CD14-positive monocyte (primary cell): ENCODE results near the gene NSFL1C. TPM values are rescaled to one million over a fixed set of nuclear protein-coding genes. Genes with fewer than 3 reads are reported as not detected.

Experiments used
- DNase-seq, 3 donors: peaks; one replicate each; pipeline ENCODE4 v3.0.0-alpha.2; 2011 to 2022
- H2AFZ ChIP-seq: 2 replicates; pipeline ENCODE4 v1.6.0; 2012; ENCODE audit warnings: mild to moderate bottlenecking, low read depth, low read length, inconsistent platforms; ENCODE audit not compliant: insufficient read depth, poor library complexity, severe bottlenecking
- H3K27ac ChIP-seq, 2 donors: 1 replicate in 1 of 2; 2 replicates in 1 of 2; pipeline ENCODE4 v1.5.1; 2012 to 2013; ENCODE audit warnings: low read length in 2 of 2, control low read depth in 1 of 2, inconsistent platforms in 1 of 2, low read depth in 1 of 2, mild to moderate bottlenecking in 1 of 2
- H3K27me3 ChIP-seq, 2 donors: one replicate each; pipeline versions ENCODE4 v1.6.0 to v1.6.1; 2011 to 2013; ENCODE audit warnings: low read length in 2 of 2; ENCODE audit not compliant: control insufficient read depth in 2 of 2, insufficient read depth in 2 of 2
- H3K36me3 ChIP-seq, 2 donors: replicated peaks in 1 of 2; 1 replicate in 1 of 2; 2 replicates in 1 of 2; pipeline versions ENCODE4 v1.5.1 to v1.6.1; 2012 to 2013; ENCODE audit warnings: low read length in 2 of 2, control low read depth in 1 of 2, inconsistent platforms in 1 of 2, mild to moderate bottlenecking in 1 of 2; ENCODE audit not compliant: insufficient read depth in 2 of 2, control insufficient read depth in 1 of 2
- H3K4me1 ChIP-seq, 2 donors: 1 replicate in 1 of 2; 2 replicates in 1 of 2; pipeline versions ENCODE4 v1.5.1 to v1.6.1; 2012 to 2013; ENCODE audit warnings: low read length in 2 of 2, control low read depth in 1 of 2, inconsistent platforms in 1 of 2, mild to moderate bottlenecking in 1 of 2, moderate library complexity in 1 of 2; ENCODE audit not compliant: insufficient read depth in 2 of 2, control insufficient read depth in 1 of 2
- H3K4me2 ChIP-seq: replicated peaks from 2 replicates; pipeline ENCODE3; 2012; ENCODE audit warnings: low read length, moderate library complexity, mild to moderate bottlenecking; ENCODE audit not compliant: poor library complexity, severe bottlenecking; ENCODE audit errors: extremely low read depth
- H3K4me3 ChIP-seq, 3 experiments: fragments of 200-600 bp in 1 of 3; sonication (generic) in 1 of 3; replicated peaks in 1 of 3; 1 replicate in 2 of 3; 2 replicates in 1 of 3; pipeline ENCODE4 v1.5.1; 2011 to 2013; ENCODE audit warnings: low read length in 3 of 3, mild to moderate bottlenecking in 3 of 3, control low read depth in 2 of 3, low read depth in 2 of 3, inconsistent platforms in 1 of 3, moderate library complexity in 1 of 3
- H3K79me2 ChIP-seq: 2 replicates; pipeline ENCODE4 v1.6.0; 2012; ENCODE audit warnings: mild to moderate bottlenecking, control low read depth, inconsistent platforms, low read length, moderate library complexity; ENCODE audit not compliant: insufficient read depth
- H3K9ac ChIP-seq: 2 replicates; pipeline ENCODE4 v1.6.0; 2017; ENCODE audit warnings: low read length, mild to moderate bottlenecking; ENCODE audit not compliant: insufficient read depth, poor library complexity, severe bottlenecking
- H3K9me3 ChIP-seq, 2 donors: replicated peaks in 1 of 2; 1 replicate in 1 of 2; 2 replicates in 1 of 2; pipeline versions ENCODE4 v1.5.1 to v1.6.1; 2012 to 2013; ENCODE audit warnings: low read length in 2 of 2, control low read depth in 1 of 2; ENCODE audit not compliant: control insufficient read depth in 1 of 2, insufficient read depth in 1 of 2
- H4K20me1 ChIP-seq: 2 replicates; pipeline ENCODE4 v1.6.0; 2012; ENCODE audit warnings: mild to moderate bottlenecking, low read length, control low read depth, moderate library complexity; ENCODE audit not compliant: insufficient read depth
- H3K27ac Mint-ChIP-seq, 7 donors: one replicate each; pipeline ENCODE4 v1.8.0; 2020; ENCODE audit warnings: mild to moderate bottlenecking in 7 of 7, mixed read lengths in 7 of 7, moderate library complexity in 6 of 7, inconsistent platforms in 2 of 7
- H3K27me3 Mint-ChIP-seq, 3 donors: one replicate each; pipeline ENCODE4 v1.8.0; 2021 to 2022; ENCODE audit warnings: low read depth in 3 of 3, mild to moderate bottlenecking in 3 of 3, mixed read lengths in 3 of 3, moderate library complexity in 3 of 3, inconsistent platforms in 1 of 3
- H3K36me3 Mint-ChIP-seq, 2 donors: one replicate each; pipeline ENCODE4 v1.8.0; 2020; ENCODE audit warnings: mixed read lengths in 2 of 2, inconsistent platforms in 1 of 2, mild to moderate bottlenecking in 1 of 2
- H3K4me1 Mint-ChIP-seq: one replicate; pipeline ENCODE4 v1.8.0; 2020; ENCODE audit warnings: mild to moderate bottlenecking, mixed read lengths
- H3K4me3 Mint-ChIP-seq, 2 donors: one replicate each; pipeline ENCODE4 v1.8.0; 2020; ENCODE audit warnings: mild to moderate bottlenecking in 2 of 2, mixed read lengths in 2 of 2, moderate library complexity in 1 of 2
- H3K9me3 Mint-ChIP-seq, 7 donors: one replicate each; pipeline ENCODE4 v1.8.0; 2020 to 2022; ENCODE audit warnings: mixed read lengths in 7 of 7, mild to moderate bottlenecking in 6 of 7, moderate library complexity in 6 of 7, inconsistent platforms in 2 of 7
- CTCF ChIP-seq: fragments of 200-600 bp; IDR thresholded peaks from one replicate; pipeline ENCODE4 v1.8.0; 2022; ENCODE audit warnings: antibody characterized with exemption, mild to moderate bottlenecking
- WGBS: methylation state at CpG from one replicate; pipeline ENCODE4 v1.1.5; 2013; ENCODE audit warnings: missing lambda C conversion rate; ENCODE audit not compliant: insufficient coverage; 5-methylcytosine and 5-hydroxymethylcytosine counted together
- intact Hi-C, 2 donors: fragments of 100-400 bp; cut with micrococcal nuclease; formaldehyde crosslinking; loops; one replicate each; pipeline versions ENCODE4 v1.15.0 to v1.15.1; 2023
- polyA plus RNA-seq, 3 donors: library from polyadenylated mRNA; depleted of rRNA in 1 of 3; unstranded in 2 of 3; stranded (reverse) in 1 of 3; fragments of 300-500 nt in 2 of 3; fragments of >200 nt in 1 of 3; fragmentation: Illumina TruSeq in 2 of 3; gene quantifications; 1 replicate in 2 of 3; 2 replicates in 1 of 3; pipeline ENCODE4 v1.2.3, GENCODE V29; 2012 to 2021

The NSFL1C gene
- polyA plus RNA-seq, 3 donors = 52.8 to 80.8 (median 56.8) TPM

- Mint-ChIP-seq H3K9me3 (no peaks in the 10 kb centered on the region), H3K4me3 (no peak overlapping the region), H3K27ac (no peak overlapping the region), H3K4me1 (peaks cover 9% of the 10 kb centered on the region), H3K27me3 (peaks cover 15 to 29% (median 19%) of the 10 kb centered on the region in 3 donors), H3K36me3 (peaks cover 0 to 12% of the 10 kb centered on the region in 2 donors)
- 100% methylated on average over 2 of the region's 4 CpGs for WGBS
- H3K9ac ChIP-seq = no peak overlapping the region
- DNase-seq = no peak
- no peak overlapping the region for H2AFZ ChIP-seq
- H4K20me1 ChIP-seq = no peaks in the 10 kb centered on the region
- intact Hi-C loops = no loop called here
- H3K4me3 ChIP-seq = no peak overlapping the region
- H3K27ac ChIP-seq = no peak overlapping the region
- no peak for TF ChIP-seq CTCF
- no peaks in the 10 kb centered on the region for H3K79me2 ChIP-seq
- no peaks in the 10 kb centered on the region for H3K9me3 ChIP-seq
- no peaks in the 10 kb centered on the region for H3K36me3 ChIP-seq
- H3K27me3 ChIP-seq = peaks cover 18 to 30% of the 10 kb centered on the region in 2 donors
- no peak overlapping the region for H3K4me2 ChIP-seq
- H3K4me1 ChIP-seq = peaks cover 7 to 8% of the 10 kb centered on the region in 2 donors
Measured at GRCh38 chr20:1429143-1429728, 37.4 kb downstream of the NSFL1C start.

- H3K4me1 Mint-ChIP-seq = peaks cover 4% of the 10 kb centered on the region
- Histone ChIP-seq H3K27ac (no peak overlapping the region), H3K36me3 (no peaks in the 10 kb centered on the region), H2AFZ (no peak overlapping the region), H3K9ac (no peak overlapping the region), H3K4me2 (no peak overlapping the region), H3K4me1 (peaks cover 0 to 6% of the 10 kb centered on the region in 2 donors), H4K20me1 (no peaks in the 10 kb centered on the region), H3K79me2 (no peaks in the 10 kb centered on the region), H3K27me3 (peaks cover 16 to 26% of the 10 kb centered on the region in 2 donors), H3K9me3 (no peaks in the 10 kb centered on the region), H3K4me3 (no peak overlapping the region)
- H3K36me3 Mint-ChIP-seq = peaks cover 0 to 1% of the 10 kb centered on the region in 2 donors
- H3K27ac Mint-ChIP-seq = no peak overlapping the region
- H3K9me3 Mint-ChIP-seq = peaks cover 0 to 4% (median 0%) of the 10 kb centered on the region in 7 donors
- 92% methylated on average over 1 of the region's 3 CpGs for WGBS
- TF ChIP-seq CTCF = no peak
- H3K4me3 Mint-ChIP-seq = no peak overlapping the region
- H3K27me3 Mint-ChIP-seq = peaks cover 15 to 19% (median 16%) of the 10 kb centered on the region in 3 donors
- intact Hi-C loops = no loop called here
- DNase-seq = no peak
Measured at GRCh38 chr20:1427457-1428054, 39.1 kb downstream of the NSFL1C start.
